A549 (cell line): Measurements from ENCODE around the gene METAP2. TPM values are rescaled to one million over a fixed set of nuclear protein-coding genes. Genes with fewer than 3 reads are reported as not detected.

Source experiments
- ATAC-seq, 2 experiments: fragments of 200-7000 bp in 1 of 2; fragments of >200 bp in 1 of 2; cut with Nextera tagmentation in 1 of 2; cut with Tn5 transposase in 1 of 2; 3 replicates each; pipeline versions ENCODE4 v1.8.0 to v1.9.1; 2018 to 2020; ENCODE audit warnings: mild to moderate bottlenecking in 1 of 2, moderate library complexity in 1 of 2
- CTCF ChIA-PET: fragments of 300-600 bp; sonication (Branson Sonifier 250); formaldehyde crosslinking; extraction: SDS; loops from one replicate; lab custom pipeline; 2021; ENCODE audit warnings: antibody characterized with exemption, inconsistent platforms; lab: Yijun Ruan, JAX
- POLR2A ChIA-PET: fragments of 350-600 bp; formaldehyde crosslinking; extraction: SDS; loops from one replicate; lab custom pipeline; 2021; ENCODE audit warnings: antibody characterized with exemption, inconsistent platforms; lab: Yijun Ruan, JAX
- DNase-seq, 2 experiments: peaks; one replicate each; pipeline versions ENCODE4 v3.0.0 to v3.0.0-alpha.2; 2011 to 2016; ENCODE audit warnings: low read depth in 1 of 2, low spot score in 1 of 2
- FAIRE-seq: peaks from 2 replicates; lab custom pipeline; 2011; peaks lifted over from hg19 to GRCh38; lab: Jason Lieb, UNC
- H3K27ac ChIP-seq, 2 experiments: fragments of >200 bp; sonication (Bioruptor Twin); formaldehyde crosslinking; 3 replicates each; pipeline ENCODE4 v1.5.1; 2016 to 2017
- H3K4me1 ChIP-seq: fragments of >200 bp; sonication (Bioruptor Twin); formaldehyde crosslinking; 3 replicates; pipeline ENCODE4 v1.6.1; 2016
- H3K4me2 ChIP-seq: fragments of >200 bp; sonication (Bioruptor Twin); formaldehyde crosslinking; 3 replicates; pipeline ENCODE4 v1.6.1; 2016
- H3K4me3 ChIP-seq: fragments of >200 bp; sonication (Bioruptor Twin); formaldehyde crosslinking; 3 replicates; pipeline ENCODE4 v1.5.1; 2016
- H3K9me3 ChIP-seq: fragments of >200 bp; sonication (Bioruptor Twin); formaldehyde crosslinking; 3 replicates; pipeline ENCODE4 v1.6.1; 2016
- BCL3 ChIP-seq: fragments of >200 bp; sonication (Bioruptor Twin); formaldehyde crosslinking; IDR thresholded peaks from 3 replicates; pipeline ENCODE4 v1.6.1; 2016
- CEBPB ChIP-seq, 2 experiments: fragments of >200 bp in 1 of 2; sonication (Bioruptor Twin) in 1 of 2; formaldehyde crosslinking in 1 of 2; IDR thresholded peaks; 2 replicates each; pipeline ENCODE4 v1.6.1; 2012 to 2016
- CHD4 ChIP-seq: fragments of 200-600 bp; sonication (generic); IDR thresholded peaks from 2 replicates; pipeline ENCODE4 v1.6.1; 2016; ENCODE audit warnings: antibody characterized with exemption, mild to moderate bottlenecking, borderline replicate concordance
- CTCF ChIP-seq: fragments of >200 bp; sonication (Bioruptor Twin); formaldehyde crosslinking; IDR thresholded peaks from 3 replicates; pipeline ENCODE4 v1.5.1; 2016
- EHF ChIP-seq: fragments of 250-450 bp; sonication (Bioruptor Pico); IDR thresholded peaks from 2 replicates; pipeline ENCODE4 v1.5.0; 2020; ENCODE audit warnings: mild to moderate bottlenecking
- EP300 ChIP-seq, 2 experiments: fragments of >200 bp; sonication (Bioruptor Twin); formaldehyde crosslinking; IDR thresholded peaks; 2 replicates in 1 of 2; 3 replicates in 1 of 2; pipeline ENCODE4 v1.6.1; 2016 to 2017
- FOSL2 ChIP-seq, 2 experiments: fragments of 450-650 bp in 1 of 2; fragments of >200 bp in 1 of 2; sonication (Bioruptor Twin) in 1 of 2; formaldehyde crosslinking; IDR thresholded peaks; 2 replicates each; pipeline versions ENCODE4 v1.5.0 to v1.6.1; 2016 to 2020; ENCODE audit warnings: mild to moderate bottlenecking in 1 of 2, moderate library complexity in 1 of 2
- HDAC2 ChIP-seq: fragments of 200-600 bp; sonication (generic); IDR thresholded peaks from 2 replicates; pipeline ENCODE4 v1.6.1; 2016
- HEYL ChIP-seq: fragments of 250-450 bp; sonication (Bioruptor Pico); IDR thresholded peaks from 2 replicates; pipeline ENCODE4 v1.8.0; 2021; ENCODE audit warnings: mild to moderate bottlenecking, moderate library complexity
- HOXB5 ChIP-seq: fragments of 250-450 bp; sonication (Bioruptor Pico); IDR thresholded peaks from 2 replicates; pipeline ENCODE4 v1.5.0; 2020; ENCODE audit warnings: mild to moderate bottlenecking, moderate library complexity
- JUNB ChIP-seq: fragments of >200 bp; sonication (Bioruptor Twin); formaldehyde crosslinking; IDR thresholded peaks from 2 replicates; pipeline ENCODE4 v1.6.1; 2016
- MYC ChIP-seq: IDR thresholded peaks from 2 replicates; pipeline ENCODE4 v1.6.1; 2012; ENCODE audit warnings: mild to moderate bottlenecking, inconsistent platforms, low read length, improper control_type of control experiment, borderline replicate concordance
- NFE2L2 ChIP-seq: fragments of 150-350 bp; conservative IDR thresholded peaks from 2 replicates; pipeline ENCODE4 v1.6.1; 2014; ENCODE audit warnings: low read length
- POLR2A ChIP-seq: IDR thresholded peaks from 2 replicates; pipeline ENCODE4 v1.6.1; 2012; ENCODE audit warnings: mild to moderate bottlenecking, low read length
- RCOR1 ChIP-seq: fragments of 150-350 bp; IDR thresholded peaks from 2 replicates; pipeline ENCODE4 v1.6.1; 2014; ENCODE audit warnings: antibody characterized with exemption, low read length, low read depth
- REST ChIP-seq: fragments of 200-600 bp; sonication (generic); IDR thresholded peaks from 2 replicates; pipeline ENCODE4 v1.6.1; 2016; ENCODE audit warnings: antibody characterized with exemption, mild to moderate bottlenecking, moderate library complexity
- RFX5 ChIP-seq: fragments of 450-650 bp; IDR thresholded peaks from 2 replicates; pipeline ENCODE4 v1.7.1; 2014; ENCODE audit warnings: antibody characterized with exemption, mild to moderate bottlenecking, moderate library complexity
- TFCP2L1 ChIP-seq: fragments of 250-450 bp; sonication (Bioruptor Pico); IDR thresholded peaks from 2 replicates; pipeline ENCODE4 v1.5.0; 2021; ENCODE audit warnings: mild to moderate bottlenecking
- ZNF302 ChIP-seq: fragments of 250-450 bp; sonication (Bioruptor Pico); IDR thresholded peaks from 2 replicates; pipeline ENCODE4 v1.9.0; 2021; ENCODE audit warnings: inconsistent platforms, mild to moderate bottlenecking, moderate library complexity
- ZSCAN20 ChIP-seq: fragments of 250-450 bp; sonication (Bioruptor Pico); IDR thresholded peaks from 2 replicates; pipeline ENCODE4 v1.8.0; 2022; ENCODE audit warnings: mild to moderate bottlenecking, moderate library complexity
- WGBS: methylation state at CpG from one replicate; pipeline ENCODE4 v1.1.6; 2017; ENCODE audit errors: missing lambda C conversion rate; 5-methylcytosine and 5-hydroxymethylcytosine counted together
- polyA plus RNA-seq, 4 experiments: library from polyadenylated mRNA; depleted of rRNA in 3 of 4; stranded (reverse); fragments of >200 nt; fragmentation: RNase III in 1 of 4; extraction: RNeasy Plus Mini Kit Qiagen cat#74134 plus additional on column Dnase treatment in 1 of 4; gene quantifications; 2 replicates in 3 of 4; 3 replicates in 1 of 4; pipeline ENCODE4 v1.2.3, GENCODE V29; 2011 to 2017
- TF ChIP-seq, protein P1 (sequence below): IDR thresholded peaks from 2 replicates; pipeline ENCODE4 v1.6.1; 2012

The METAP2 gene
- polyA plus RNA-seq, 2 of the 4 experiments (the other 2 are of a cell fraction) = 205 to 219 TPM

GRCh38 chr12:95505039-95505438, 31.1 kb downstream of the METAP2 start:
- H3K4me3 ChIP-seq = no peak overlapping the region
- H3K27ac ChIP-seq = no peak overlapping the region
- ATAC-seq (no peak), DNase-seq (no peak)
- H3K9me3 ChIP-seq = no peaks in the 10 kb centered on the region
- H3K4me2 ChIP-seq = no peak overlapping the region
- POLR2A ChIA-PET = no interaction called here
- no peaks in the 10 kb centered on the region for H3K4me1 ChIP-seq
- WGBS = 94% methylated on average over 5 of the region's 5 CpGs
- TF ChIP-seq REST = no peak
- TF ChIP-seq FOSL2 (IDR thresholded peaks at IDR 0.05) = no peak
- TF ChIP-seq FOSL2 (CRISPR knock-in tag; IDR thresholded peaks at IDR 0.05) = no peak
- TF ChIP-seq NFE2L2 = no peak
- TF ChIP-seq MYC = no peak
- TF ChIP-seq HDAC2 = no peak
- no peak for TF ChIP-seq ZSCAN20
- TF ChIP-seq EHF (CRISPR knock-in tag) = no peak
- TF ChIP-seq, all 56 proteins: peak for 0
- FAIRE-seq = no peak
- CTCF ChIA-PET = interaction anchor here (1.7 kb wide), 1 partner anchor 30 kb away, joined by 5 read pairs; no protein-coding TSS in a partner anchor

DNA sequence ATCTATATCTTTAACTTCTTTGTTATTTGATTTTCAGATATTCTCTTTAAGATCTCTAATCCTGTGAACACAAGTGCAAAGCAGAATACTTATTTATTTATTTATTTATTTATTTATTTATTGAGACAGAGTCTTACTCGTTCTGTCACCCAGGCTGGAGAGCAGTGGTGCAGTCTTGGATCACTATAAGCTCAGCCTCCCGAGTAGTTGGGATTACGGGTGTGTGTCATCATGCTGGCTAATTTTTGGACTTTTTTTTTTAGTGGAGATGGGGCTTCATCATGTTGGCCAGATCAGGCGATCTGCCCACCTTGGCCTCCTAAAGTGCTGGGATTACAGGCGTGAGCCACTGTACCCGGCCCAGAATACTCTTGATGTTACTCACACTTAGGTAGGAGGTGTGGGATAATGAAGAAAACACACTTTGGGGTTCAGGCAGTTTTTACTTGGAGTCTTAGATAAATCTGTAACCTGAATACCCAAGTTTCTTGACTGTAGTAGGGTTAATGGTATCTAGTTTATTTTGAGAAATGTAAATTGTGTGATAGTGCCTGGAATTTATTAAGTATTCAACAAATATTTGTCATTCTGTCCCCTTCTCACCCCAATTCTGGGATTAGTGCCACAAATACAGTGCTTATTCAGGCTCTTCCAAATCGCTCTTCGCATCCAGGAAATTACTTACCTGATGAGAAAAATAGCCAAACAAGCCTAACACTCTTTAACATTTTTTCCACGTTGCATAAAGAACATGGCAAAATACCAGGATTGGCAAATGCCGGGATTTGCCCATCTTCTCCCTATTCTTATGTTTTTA, 33.0 kb downstream of the METAP2 start:
- FAIRE-seq = no peak
- Histone ChIP-seq H3K4me3 (no peak overlapping the region), H3K4me1 (no peaks in the 10 kb centered on the region), H3K9me3 (no peaks in the 10 kb centered on the region), H3K4me2 (no peak overlapping the region), H3K27ac (no peak overlapping the region)
- TF ChIP-seq EP300 (IDR thresholded peaks at IDR 0.05) (no peak), ZNF302 (CRISPR knock-in tag) (no peak), POLR2A (no peak), CEBPB (IDR thresholded peaks at IDR 0.05) (no peak), CHD4 (no peak), BCL3 (no peak), ZSCAN20 (no peak), RFX5 (no peak), TFCP2L1 (no peak), JUNB (no peak), HEYL (CRISPR knock-in tag) (no peak), RCOR1 (no peak), HOXB5 (CRISPR knock-in tag) (no peak), CTCF (no peak)
- TF ChIP-seq, protein P1, sequence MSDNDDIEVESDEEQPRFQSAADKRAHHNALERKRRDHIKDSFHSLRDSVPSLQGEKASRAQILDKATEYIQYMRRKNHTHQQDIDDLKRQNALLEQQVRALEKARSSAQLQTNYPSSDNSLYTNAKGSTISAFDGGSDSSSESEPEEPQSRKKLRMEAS = no peak
- WGBS = 88% methylated on average over 10 of the region's 10 CpGs
- ATAC-seq = no peak
- no peak for DNase-seq
- ChIA-PET POLR2A (no interaction called here), CTCF (interaction anchor here (0.6 to 0.8 kb wide), 3 partner anchors 51 to 1673 kb away, joined by 3 read pairs; no protein-coding TSS in a partner anchor)
